Spleen (tissue), 7 donors: ENCODE results near the gene CMIP.

Experiments
- CTCF ChIP-seq, 11 experiments: fragments of 200-600 bp in 7 of 11; fragments of 450-650 bp in 4 of 11; sonication (generic) in 4 of 11; IDR thresholded peaks in 8 of 11; conservative IDR thresholded peaks in 3 of 11; 1 replicate in 7 of 11; 2 replicates in 4 of 11; pipeline versions ENCODE4 v1.4.0 to v1.8.0; 2016 to 2021; ENCODE audit warnings: antibody characterized with exemption in 11 of 11, inconsistent platforms in 4 of 11, mild to moderate bottlenecking in 1 of 11
- POLR2A ChIP-seq, 3 donors: fragments of 450-650 bp; IDR thresholded peaks; one replicate each; pipeline ENCODE4 v1.5.1; 2017; ENCODE audit warnings: antibody characterized with exemption in 3 of 3, mild to moderate bottlenecking in 1 of 3
- POLR2AphosphoS5 ChIP-seq, 3 donors: sonication (generic); formaldehyde crosslinking; IDR thresholded peaks; one replicate each; pipeline ENCODE4 v1.5.1; 2017; ENCODE audit warnings: antibody characterized with exemption in 3 of 3
- donor health status: DM: no; HTN: no; CAD: no; lungs with moderate emphysema.
- donor health status: DM: no; HTN: no; CAD: no.
- donor health status: DM: no; HTN: no; CAD: no.

DNA sequence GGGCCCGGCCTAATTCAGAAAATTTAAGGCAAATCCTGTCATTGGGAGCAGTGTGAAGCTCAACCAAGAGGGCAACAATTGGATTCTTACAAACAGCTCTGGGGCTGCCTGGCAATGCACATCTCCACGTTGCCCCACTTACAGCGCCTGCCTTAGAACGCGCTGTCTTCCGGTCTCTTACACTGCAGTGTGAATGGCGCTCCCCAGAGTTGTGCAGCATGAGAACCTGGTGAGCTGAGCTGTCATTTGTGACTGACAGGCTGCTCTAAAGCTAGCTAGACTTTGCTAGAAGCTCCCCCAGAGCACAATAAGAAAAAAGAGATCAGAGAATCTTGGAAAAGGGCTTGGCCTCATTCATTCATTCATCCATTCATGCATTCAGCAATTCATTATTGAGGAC is 270.0 kb downstream of the CMIP start:
- TF ChIP-seq POLR2AphosphoS5 (IDR thresholded peaks at IDR 0.05) (no peak), POLR2A (IDR thresholded peaks at IDR 0.05) (no peak), CTCF (IDR thresholded peaks at IDR 0.05 in 8 of 11, conservative IDR thresholded peaks at IDR 0.05 in 3 of 11) (no peak)
